Measurements from ENCODE around the gene CACNA2D1.

- TF ChIP-seq POLR2A (IDR thresholded peaks at IDR 0.05) (no peak), CTCF (IDR thresholded peaks at IDR 0.05) (no peak)
Observed at GRCh38 chr7:82015751-82016150, 427.8 kb downstream of the CACNA2D1 start.
